Measurements from ENCODE around the gene KRT77. TPM values are rescaled to one million over a fixed set of nuclear protein-coding genes. Genes with fewer than 3 reads are reported as not detected.
"Not testable (repeated sequence)": the region's sequence is repeated elsewhere in the genome, so short reads cannot be mapped to it uniquely, and the experiment has no call there.

The KRT77 gene
- total and polyA plus RNA-seq, 4 donors: not detected

- no peak for ATAC-seq (ENCODE audit: low FRiP score)
- WGBS, 2 donors: 88 to 93% methylated on average over 3 of the region's 3 CpGs
Measured at GRCh38 chr12:52670961-52671360, 32.4 kb downstream of the KRT77 start.

DNA sequence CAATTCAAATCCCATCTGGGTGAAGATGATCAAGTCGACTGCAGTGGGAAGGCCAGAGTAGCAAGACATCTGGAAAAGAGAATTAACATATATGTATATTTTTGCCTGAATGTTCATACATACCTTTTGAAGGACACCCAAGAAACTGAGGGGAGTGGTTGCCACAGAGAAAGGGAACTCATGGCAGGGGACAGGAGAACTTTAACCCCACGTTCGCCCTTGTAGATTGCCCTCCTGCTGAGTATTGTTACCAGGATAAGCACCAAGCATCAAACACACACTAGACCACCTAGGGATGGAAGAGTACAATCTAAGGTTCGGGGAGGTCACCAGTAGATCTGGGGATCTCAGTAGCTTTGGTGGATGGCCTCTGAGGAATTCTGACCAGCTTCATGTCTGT, 32.8 kb downstream of the KRT77 start:
- no peak overlapping the region for H3K4me3 ChIP-seq (ENCODE audit: low read length in 2 of 2)
- no peak for DNase-seq
- H3K36me3 ChIP-seq (ENCODE audit: control insufficient read depth in 1 of 2, insufficient read depth in 2 of 2, low read length in 1 of 2): no peaks in the 10 kb centered on the region
- WGBS, 2 donors: 80 to 87% methylated on average over 4 of the region's 4 CpGs
- no peaks in the 10 kb centered on the region for H3K4me1 ChIP-seq (ENCODE audit: control insufficient read depth in 1 of 2, insufficient read depth in 2 of 2, low read length in 2 of 2)
- intact Hi-C loops (cut with DNase I): no loop called here
- H3K27ac ChIP-seq (ENCODE audit: low read depth in 1 of 2, low read length in 2 of 2): no peak overlapping the region
- no peaks in the 10 kb centered on the region for H3K9me3 ChIP-seq (ENCODE audit: control insufficient read depth, low read length)
- H3K27me3 ChIP-seq (ENCODE audit: control insufficient read depth in 1 of 2, insufficient read depth in 2 of 2, low read length in 1 of 2): peaks cover 0 to 3% of the 10 kb centered on the region in 2 donors
- no peak for ATAC-seq (ENCODE audit: low FRiP score)

More at GRCh38 chr12:52670961-52671360, 32.4 kb downstream of the KRT77 start:
- Histone ChIP-seq H3K27me3 (ENCODE audit: control insufficient read depth in 1 of 2, insufficient read depth in 2 of 2, low read length in 1 of 2) (peaks cover 0 to 3% of the 10 kb centered on the region in 2 donors), H3K9me3 (ENCODE audit: control insufficient read depth, low read length) (no peaks in the 10 kb centered on the region), H3K27ac (ENCODE audit: low read depth in 1 of 2, low read length in 2 of 2) (no peak overlapping the region), H3K4me1 (ENCODE audit: control insufficient read depth in 1 of 2, insufficient read depth in 2 of 2, low read length in 2 of 2) (no peaks in the 10 kb centered on the region), H3K36me3 (ENCODE audit: control insufficient read depth in 1 of 2, insufficient read depth in 2 of 2, low read length in 1 of 2) (no peaks in the 10 kb centered on the region), H3K4me3 (ENCODE audit: low read length in 2 of 2) (no peak overlapping the region)
- intact Hi-C loops (cut with DNase I): no loop called here
- DNase-seq: no peak

GRCh38 chr12:52669941-52670340, 33.4 kb downstream of the KRT77 start:
- WGBS, 2 donors: 82 to 90% methylated on average over 3 of the region's 3 CpGs
- H3K9me3 ChIP-seq (ENCODE audit: control insufficient read depth, low read length); H3K36me3 ChIP-seq (ENCODE audit: control insufficient read depth in 1 of 2, insufficient read depth in 2 of 2, low read length in 1 of 2); H3K27me3 ChIP-seq (ENCODE audit: control insufficient read depth in 1 of 2, insufficient read depth in 2 of 2, low read length in 1 of 2); H3K27ac ChIP-seq (ENCODE audit: low read depth in 1 of 2, low read length in 2 of 2); H3K4me1 ChIP-seq (ENCODE audit: control insufficient read depth in 1 of 2, insufficient read depth in 2 of 2, low read length in 2 of 2); intact Hi-C loops (cut with DNase I); ATAC-seq (ENCODE audit: low FRiP score); DNase-seq; H3K4me3 ChIP-seq (ENCODE audit: low read length in 2 of 2): not testable (repeated sequence)

- intact Hi-C loops (cut with DNase I): no loop called here
- peaks cover 2 to 3% of the 10 kb centered on the region in 2 donors for H3K27me3 ChIP-seq (ENCODE audit: control insufficient read depth in 1 of 2, insufficient read depth in 2 of 2, low read length in 1 of 2)
- ATAC-seq (ENCODE audit: low FRiP score) (no peak), DNase-seq (no peak)
- H3K36me3 ChIP-seq (ENCODE audit: control insufficient read depth in 1 of 2, insufficient read depth in 2 of 2, low read length in 1 of 2): no peaks in the 10 kb centered on the region
- no peak overlapping the region for H3K4me3 ChIP-seq (ENCODE audit: low read length in 2 of 2)
- no peaks in the 10 kb centered on the region for H3K4me1 ChIP-seq (ENCODE audit: control insufficient read depth in 1 of 2, insufficient read depth in 2 of 2, low read length in 2 of 2)
- no peak overlapping the region for H3K27ac ChIP-seq (ENCODE audit: low read depth in 1 of 2, low read length in 2 of 2)
- H3K9me3 ChIP-seq (ENCODE audit: control insufficient read depth, low read length): no peaks in the 10 kb centered on the region
Measured at GRCh38 chr12:52669426-52669825, 33.9 kb downstream of the KRT77 start.

DNA sequence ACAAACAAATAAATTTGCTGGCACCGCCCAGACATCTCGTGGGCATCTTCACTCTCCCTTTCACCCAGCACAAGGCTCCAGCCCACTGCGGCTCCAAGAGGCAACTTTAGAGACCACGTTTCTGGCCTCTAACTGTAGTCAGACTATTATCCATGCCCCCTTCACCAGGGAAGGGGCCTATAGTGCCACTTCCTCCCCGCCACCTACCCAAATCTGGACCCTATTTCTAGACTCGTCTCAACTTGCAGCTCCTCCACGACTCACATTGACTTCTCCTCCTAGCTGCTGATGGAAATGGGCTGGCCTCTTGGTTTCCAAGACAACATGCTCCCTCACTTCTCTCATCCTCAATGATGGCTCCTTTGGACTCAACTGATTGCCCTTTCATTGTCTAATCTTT, 35.4 kb downstream of the KRT77 start:
- intact Hi-C loops (cut with DNase I): no loop called here
- H3K9me3 ChIP-seq (ENCODE audit: control insufficient read depth, low read length): no peaks in the 10 kb centered on the region
- no peak overlapping the region for H3K27ac ChIP-seq (ENCODE audit: low read depth in 1 of 2, low read length in 2 of 2)
- no peak for ATAC-seq (ENCODE audit: low FRiP score)
- peaks cover 3% of the 10 kb centered on the region in 2 donors for H3K27me3 ChIP-seq (ENCODE audit: control insufficient read depth in 1 of 2, insufficient read depth in 2 of 2, low read length in 1 of 2)
- no peaks in the 10 kb centered on the region for H3K4me1 ChIP-seq (ENCODE audit: control insufficient read depth in 1 of 2, insufficient read depth in 2 of 2, low read length in 2 of 2)
- DNase-seq: no peak
- H3K36me3 ChIP-seq (ENCODE audit: control insufficient read depth in 1 of 2, insufficient read depth in 2 of 2, low read length in 1 of 2): no peaks in the 10 kb centered on the region
- no peak overlapping the region for H3K4me3 ChIP-seq (ENCODE audit: low read length in 2 of 2)
- 79 to 82% methylated on average over 7 of the region's 7 CpGs for WGBS, 2 donors

DNA sequence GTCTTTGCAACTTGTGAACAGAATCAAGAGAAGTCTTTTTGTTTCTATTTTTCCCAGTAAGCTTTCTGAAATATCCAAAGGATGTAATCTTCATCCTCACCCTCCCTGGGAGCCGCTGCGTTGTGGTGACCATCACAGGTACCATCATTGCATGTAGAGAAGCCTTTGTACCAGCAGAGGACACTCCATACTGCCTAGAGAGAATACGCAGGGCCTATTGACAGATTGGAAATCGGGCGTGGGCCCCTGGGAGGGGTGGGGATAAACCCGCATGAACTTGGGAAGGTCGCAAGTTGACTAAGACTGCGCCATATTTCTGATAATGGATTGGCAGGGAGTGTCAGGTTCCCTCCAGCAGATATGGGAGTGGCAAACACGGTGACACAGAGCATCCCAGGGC, 35.8 kb downstream of the KRT77 start:
- 64 to 73% methylated on average over 9 of the region's 9 CpGs for WGBS, 2 donors
- H3K36me3 ChIP-seq (ENCODE audit: control insufficient read depth in 1 of 2, insufficient read depth in 2 of 2, low read length in 1 of 2): no peaks in the 10 kb centered on the region
- DNase-seq: no peak
- H3K27me3 ChIP-seq (ENCODE audit: control insufficient read depth in 1 of 2, insufficient read depth in 2 of 2, low read length in 1 of 2): peaks cover 3% of the 10 kb centered on the region in 2 donors
- no peak overlapping the region for H3K27ac ChIP-seq (ENCODE audit: low read depth in 1 of 2, low read length in 2 of 2)
- intact Hi-C loops (cut with DNase I): no loop called here
- ATAC-seq (ENCODE audit: low FRiP score): no peak
- H3K4me3 ChIP-seq (ENCODE audit: low read length in 2 of 2): no peak overlapping the region
- H3K4me1 ChIP-seq (ENCODE audit: control insufficient read depth in 1 of 2, insufficient read depth in 2 of 2, low read length in 2 of 2): no peaks in the 10 kb centered on the region
- no peaks in the 10 kb centered on the region for H3K9me3 ChIP-seq (ENCODE audit: control insufficient read depth, low read length)

DNA sequence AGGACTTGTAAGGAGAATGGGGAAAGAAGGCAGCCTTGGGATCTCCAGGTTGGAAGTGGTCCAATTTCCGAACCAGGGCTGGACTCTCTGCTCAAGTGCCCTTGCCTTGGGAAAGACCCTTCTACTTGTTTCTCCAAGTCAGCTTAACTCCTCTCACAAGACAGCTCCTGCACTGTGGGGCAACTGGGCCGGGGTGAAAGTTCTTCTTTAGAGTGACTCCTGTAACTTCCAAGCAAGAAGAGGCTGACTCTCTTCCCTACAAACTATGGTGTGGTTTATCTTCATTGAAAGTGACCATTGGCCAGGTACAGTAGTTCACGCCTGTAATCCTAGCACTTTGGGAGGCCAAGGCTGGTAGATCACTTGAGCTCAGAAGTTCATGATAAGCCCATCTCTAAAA, 36.9 kb downstream of the KRT77 start:
- no peaks in the 10 kb centered on the region for H3K36me3 ChIP-seq (ENCODE audit: control insufficient read depth in 1 of 2, insufficient read depth in 2 of 2, low read length in 1 of 2)
- no peak overlapping the region for H3K27ac ChIP-seq (ENCODE audit: low read depth in 1 of 2, low read length in 2 of 2)
- ATAC-seq (ENCODE audit: low FRiP score) (no peak), DNase-seq (no peak)
- 72 to 76% methylated on average over 3 of the region's 3 CpGs for WGBS, 2 donors
- peaks cover 3% of the 10 kb centered on the region in 2 donors for H3K27me3 ChIP-seq (ENCODE audit: control insufficient read depth in 1 of 2, insufficient read depth in 2 of 2, low read length in 1 of 2)
- H3K9me3 ChIP-seq (ENCODE audit: control insufficient read depth, low read length): no peaks in the 10 kb centered on the region
- intact Hi-C loops (cut with DNase I): no loop called here
- H3K4me1 ChIP-seq (ENCODE audit: control insufficient read depth in 1 of 2, insufficient read depth in 2 of 2, low read length in 2 of 2): no peaks in the 10 kb centered on the region
- H3K4me3 ChIP-seq (ENCODE audit: low read length in 2 of 2): no peak overlapping the region

GRCh38 chr12:52663420-52663819, 39.9 kb downstream of the KRT77 start:
- DNase-seq (no peak), ATAC-seq (ENCODE audit: low FRiP score) (no peak)
- no peak overlapping the region for H3K27ac ChIP-seq (ENCODE audit: low read depth in 1 of 2, low read length in 2 of 2)
- intact Hi-C loops (cut with DNase I): no loop called here
- no peaks in the 10 kb centered on the region for H3K4me1 ChIP-seq (ENCODE audit: control insufficient read depth in 1 of 2, insufficient read depth in 2 of 2, low read length in 2 of 2)
- no peak overlapping the region for H3K4me3 ChIP-seq (ENCODE audit: low read length in 2 of 2)
- no peaks in the 10 kb centered on the region for H3K9me3 ChIP-seq (ENCODE audit: control insufficient read depth, low read length)
- H3K36me3 ChIP-seq (ENCODE audit: control insufficient read depth in 1 of 2, insufficient read depth in 2 of 2, low read length in 1 of 2): no peaks in the 10 kb centered on the region
- H3K27me3 ChIP-seq (ENCODE audit: control insufficient read depth in 1 of 2, insufficient read depth in 2 of 2, low read length in 1 of 2): peaks cover 0 to 3% of the 10 kb centered on the region in 2 donors

- Histone ChIP-seq H3K27me3 (ENCODE audit: control insufficient read depth in 1 of 2, insufficient read depth in 2 of 2, low read length in 1 of 2) (peaks cover 0 to 3% of the 10 kb centered on the region in 2 donors), H3K27ac (ENCODE audit: low read depth in 1 of 2, low read length in 2 of 2) (no peak overlapping the region), H3K4me3 (ENCODE audit: low read length in 2 of 2) (no peak overlapping the region), H3K36me3 (ENCODE audit: control insufficient read depth in 1 of 2, insufficient read depth in 2 of 2, low read length in 1 of 2) (no peaks in the 10 kb centered on the region), H3K4me1 (ENCODE audit: control insufficient read depth in 1 of 2, insufficient read depth in 2 of 2, low read length in 2 of 2) (no peaks in the 10 kb centered on the region), H3K9me3 (ENCODE audit: control insufficient read depth, low read length) (no peaks in the 10 kb centered on the region)
- DNase-seq: no peak
- no peak for ATAC-seq (ENCODE audit: low FRiP score)
- intact Hi-C loops (cut with DNase I): no loop called here
Measured at GRCh38 chr12:52662918-52663229, 40.5 kb downstream of the KRT77 start.

Data from aorta (tissue), 5 donors.